Thyroid gland (tissue), 4 donors: ENCODE measurements around the gene ZNF385B.

Experiments
- CTCF ChIP-seq, 6 experiments: fragments of 200-600 bp in 3 of 6; fragments of 450-650 bp in 3 of 6; sonication (generic) in 3 of 6; IDR thresholded peaks; one replicate each; pipeline ENCODE4 v1.5.1; 2016 to 2019; ENCODE audit warnings: antibody characterized with exemption in 6 of 6, mild to moderate bottlenecking in 2 of 6, inconsistent platforms in 1 of 6, moderate library complexity in 1 of 6
- POLR2A ChIP-seq, 2 donors: fragments of 450-650 bp; IDR thresholded peaks; one replicate each; pipeline ENCODE4 v1.6.1; 2017; ENCODE audit warnings: antibody characterized with exemption in 2 of 2, mild to moderate bottlenecking in 2 of 2, moderate library complexity in 1 of 2

- TF ChIP-seq CTCF (IDR thresholded peaks at IDR 0.05) (no peak), POLR2A (IDR thresholded peaks at IDR 0.05) (no peak)
Measured at GRCh38 chr2:179562330-179562885, 299.0 kb downstream of the ZNF385B start.
